Putamen (tissue), 1 donor: ENCODE results near the gene TLR1.
"Not testable (repeated sequence)": the region's sequence is repeated elsewhere in the genome, so short reads cannot be mapped to it uniquely, and the experiment has no call there.

Experiments used
- DNase-seq: peaks from one replicate; pipeline ENCODE4 v3.0.0-alpha.2; 2016; ENCODE audit warnings: low spot score

The TLR1 gene

GRCh38 chr4:38805530-38806145 lies 1.0 kb upstream of the TLR1 start:
- peak; percentile 42 for DNase-seq

GRCh38 chr4:38803833-38804653 lies 548 bp downstream of the TLR1 start:
- DNase-seq: peak; percentile 12

- DNase-seq: no peak
These were observed 1.8 kb downstream of the TLR1 start for GRCh38 chr4:38802561-38803355.

DNA sequence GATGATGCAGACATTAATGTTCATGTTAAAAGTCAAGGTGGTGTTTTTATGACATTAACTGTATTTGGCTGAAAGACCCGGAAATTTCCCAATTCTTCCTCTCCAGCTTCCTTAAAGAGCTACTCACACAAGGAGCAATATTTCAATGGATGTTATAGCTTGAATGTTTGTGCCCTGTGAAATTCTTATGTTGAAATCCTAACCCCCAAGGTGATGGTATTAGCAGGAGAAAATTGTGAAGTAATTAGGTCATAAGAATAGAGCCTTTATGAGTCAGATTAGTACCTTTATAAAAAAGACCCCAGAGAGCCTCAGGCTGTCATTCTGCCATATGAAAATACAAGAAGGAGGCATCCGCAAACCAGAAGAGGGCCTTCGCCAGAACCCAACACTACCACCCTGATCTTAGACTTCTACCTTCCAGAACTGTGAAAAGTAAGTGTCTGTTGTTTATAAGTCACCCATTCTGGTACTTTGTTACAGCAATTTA lies 3.6 kb downstream of the TLR1 start:
- DNase-seq: no peak

- no peak for DNase-seq
These were observed 4.2 kb downstream of the TLR1 start for GRCh38 chr4:38800366-38800765.

GRCh38 chr4:38795087-38795486 lies 9.5 kb downstream of the TLR1 start:
- DNase-seq: no peak

DNA sequence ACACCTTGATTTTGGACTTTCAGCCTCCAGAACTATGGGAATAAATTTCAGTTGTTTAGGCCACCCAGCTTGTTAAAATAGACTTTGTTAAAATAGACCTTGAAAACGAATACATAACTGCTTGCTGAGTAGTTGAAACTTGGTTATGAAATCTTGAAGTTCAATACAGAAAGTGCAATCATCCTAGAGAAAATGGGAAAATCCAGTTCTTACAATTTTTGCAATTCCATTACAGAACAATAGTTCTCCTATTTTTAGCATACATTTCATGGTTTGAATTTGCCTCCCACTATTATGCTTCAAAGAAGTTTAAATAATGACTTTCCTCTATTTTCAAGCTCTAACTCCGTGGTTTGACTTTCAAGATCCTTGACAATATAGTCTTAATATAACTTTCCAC lies 10.5 kb downstream of the TLR1 start:
- no peak for DNase-seq

DNA sequence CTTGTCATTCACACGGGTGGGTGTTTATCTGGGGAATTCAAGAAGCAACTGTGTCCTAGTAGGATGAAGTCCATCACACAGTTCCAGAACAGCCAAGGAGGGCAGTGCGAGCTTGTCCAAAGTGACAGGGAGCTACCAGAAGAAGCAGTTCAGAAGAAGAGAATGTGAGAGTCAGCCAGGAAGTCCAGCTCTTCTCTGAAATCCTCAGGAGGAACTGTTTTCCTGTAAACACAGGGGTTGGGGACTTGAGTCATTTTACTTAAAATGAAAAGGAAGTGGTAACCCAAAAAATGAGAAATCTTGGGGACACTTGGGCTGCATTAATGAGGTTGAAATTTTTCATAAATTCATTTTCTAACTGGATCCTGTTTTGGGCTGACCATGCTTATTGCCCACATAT lies 13.6 kb downstream of the TLR1 start:
- DNase-seq: no peak

DNA sequence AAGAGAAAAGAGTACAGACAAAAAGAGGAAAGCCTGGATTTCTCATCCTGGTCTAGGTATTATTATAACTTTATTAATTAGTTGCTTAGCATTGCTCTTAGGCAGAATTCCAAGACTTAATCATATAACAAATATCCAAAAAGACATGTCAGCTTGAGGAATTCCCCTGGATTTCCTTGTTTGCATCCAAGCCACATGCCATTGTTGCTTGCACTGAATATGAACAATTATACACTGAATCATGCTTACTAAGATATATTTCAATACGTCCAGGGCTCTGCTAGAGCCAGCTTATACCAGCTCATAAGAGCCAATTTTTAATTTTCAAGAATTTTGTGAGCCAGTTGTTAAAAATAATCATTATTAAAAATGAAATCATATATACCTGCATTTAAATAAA lies 16.3 kb downstream of the TLR1 start:
- no peak for DNase-seq

- no peak for DNase-seq
These were observed 16.9 kb downstream of the TLR1 start for GRCh38 chr4:38787693-38788092.

GRCh38 chr4:38785901-38786402 lies 18.6 kb downstream of the TLR1 start:
- DNase-seq: peak; percentile 42

- no peak for DNase-seq
These were observed 19.4 kb downstream of the TLR1 start for GRCh38 chr4:38785041-38785790.

GRCh38 chr4:38784141-38784540 lies 20.4 kb downstream of the TLR1 start:
- no peak for DNase-seq

- no peak for DNase-seq
These were observed 21.5 kb downstream of the TLR1 start for GRCh38 chr4:38783109-38783460.

- peak; percentile 39 for DNase-seq
These were observed 22.0 kb downstream of the TLR1 start, which contains the start of gene TLR10 for GRCh38 chr4:38782452-38783108. Gene TLR10, minus strand, starts transcription at chr4:38782990. Its CDS starts 7,400 bp downstream, at chr4:38775590.

DNA sequence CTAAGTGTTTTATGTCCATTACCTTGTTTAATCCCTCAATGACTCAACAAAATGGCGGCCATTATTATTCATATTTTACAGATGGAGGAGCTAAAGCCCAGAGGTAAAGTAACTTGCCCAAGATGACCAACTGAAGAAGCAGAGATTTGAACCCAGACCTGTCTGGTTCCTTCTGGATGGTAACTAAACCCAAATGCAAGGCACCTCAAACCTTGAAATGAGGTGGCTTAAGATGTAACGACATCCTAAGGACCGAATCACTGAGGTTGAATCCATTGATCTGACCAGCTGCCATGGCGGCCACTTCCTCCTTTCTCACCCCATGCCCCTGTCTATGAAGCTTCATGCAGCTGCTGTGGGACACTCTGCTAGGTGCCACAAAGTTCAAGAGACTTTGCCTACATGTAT lies 22.7 kb downstream of the TLR1 start:
- DNase-seq: no peak

DNA sequence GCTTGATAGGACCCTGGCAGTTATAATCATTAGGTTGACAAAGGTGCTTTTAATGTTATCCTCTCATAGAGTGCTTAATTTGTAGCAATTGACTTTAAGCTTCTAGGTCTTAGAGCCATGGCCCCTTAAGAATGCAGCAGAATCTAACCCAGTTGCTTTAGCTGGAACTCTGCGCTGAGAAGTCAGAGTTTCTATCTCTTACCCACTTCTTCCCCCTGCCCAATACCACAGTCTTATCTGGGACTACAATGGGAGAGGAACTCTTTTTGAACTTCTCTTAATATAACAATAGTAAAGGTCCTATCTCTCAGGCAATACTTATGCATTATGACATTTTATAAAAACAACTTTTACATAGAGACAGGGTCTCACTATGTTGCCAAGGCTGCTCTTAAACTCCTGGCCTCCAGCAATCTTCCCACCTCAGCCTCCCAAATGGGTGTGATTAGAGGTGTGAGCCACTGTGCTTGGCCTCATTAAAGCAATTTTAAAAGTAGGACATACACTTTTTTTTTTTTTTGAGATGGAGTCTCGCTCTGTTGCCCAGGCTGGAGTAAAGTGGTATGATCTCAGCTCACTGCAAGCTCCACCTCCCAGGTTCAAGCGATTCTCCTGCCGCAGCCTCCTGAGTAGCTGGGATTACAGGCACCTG lies 23.6 kb downstream of the TLR1 start:
- no peak for DNase-seq

- no peak for DNase-seq
These were observed 24.8 kb downstream of the TLR1 start for GRCh38 chr4:38779790-38780189.

GRCh38 chr4:38777925-38778324 lies 26.7 kb downstream of the TLR1 start:
- DNase-seq: not testable (repeated sequence)

GRCh38 chr4:38775326-38775725 lies 29.3 kb downstream of the TLR1 start:
- DNase-seq: no peak
